GM19328 (cell line): ENCODE measurements around the gene RPL13A.

Experiments
- ATAC-seq: cut with Tn5 transposase; IDR thresholded peaks from one replicate; pipeline ENCODE4 v1.9.1; 2021; ENCODE audit warnings: mild to moderate bottlenecking, moderate library complexity; ENCODE audit not compliant: unreplicated experiment

Gene RPL13A

GRCh38 chr19:49479975-49480628, 7.3 kb upstream of the RPL13A start:
- no peak for ATAC-seq

GRCh38 chr19:49481020-49481683, 6.3 kb upstream of the RPL13A start:
- ATAC-seq = no peak

DNA sequence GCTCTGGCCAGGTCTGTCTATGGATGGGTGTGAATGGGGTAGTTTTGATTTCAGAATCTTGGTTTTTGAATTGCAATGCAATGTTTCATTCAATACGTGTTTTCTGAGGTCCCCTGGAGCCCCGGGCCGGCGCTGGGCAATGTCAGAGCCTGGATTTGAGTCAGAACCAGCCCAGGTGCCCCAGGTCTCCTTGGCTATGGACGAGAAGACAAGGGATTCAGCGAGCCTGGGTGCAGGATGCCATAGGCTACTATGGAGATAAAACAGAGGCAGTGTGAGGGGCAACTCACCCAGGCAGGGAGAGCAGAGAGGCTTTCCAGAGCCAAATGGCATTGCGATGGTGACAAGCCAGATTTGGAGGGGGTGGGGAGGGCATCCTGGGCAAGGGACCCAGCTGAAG, 1.2 kb upstream of the RPL13A start:
- no peak for ATAC-seq

DNA sequence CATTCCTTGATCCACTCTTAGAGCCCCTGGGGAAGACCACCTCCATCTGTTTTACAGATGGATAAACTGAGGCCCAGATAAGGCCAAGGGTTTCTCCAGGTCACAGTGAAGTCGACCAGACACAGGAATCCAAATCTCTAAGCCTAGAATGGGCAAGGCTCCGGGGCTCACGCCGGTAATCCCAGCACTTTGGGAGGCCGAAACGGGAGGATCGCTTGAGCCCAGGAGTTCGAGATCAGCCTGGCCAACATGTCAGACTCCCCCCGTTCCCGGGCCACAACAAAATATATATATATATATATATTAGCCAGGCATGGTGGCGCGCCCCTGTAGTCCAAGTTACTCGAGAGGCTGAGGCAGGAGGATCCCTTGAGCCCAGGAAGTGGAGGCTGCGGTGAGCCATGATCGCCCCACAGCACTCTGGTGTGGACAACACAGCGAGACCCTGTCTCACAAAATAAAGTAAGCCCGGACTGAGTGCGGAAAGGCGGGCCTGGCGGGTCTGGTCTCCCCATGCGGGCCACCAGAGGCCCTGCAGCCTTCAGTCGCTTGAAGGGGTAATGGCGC, 615 bp upstream of the RPL13A start:
- ATAC-seq = no peak

DNA sequence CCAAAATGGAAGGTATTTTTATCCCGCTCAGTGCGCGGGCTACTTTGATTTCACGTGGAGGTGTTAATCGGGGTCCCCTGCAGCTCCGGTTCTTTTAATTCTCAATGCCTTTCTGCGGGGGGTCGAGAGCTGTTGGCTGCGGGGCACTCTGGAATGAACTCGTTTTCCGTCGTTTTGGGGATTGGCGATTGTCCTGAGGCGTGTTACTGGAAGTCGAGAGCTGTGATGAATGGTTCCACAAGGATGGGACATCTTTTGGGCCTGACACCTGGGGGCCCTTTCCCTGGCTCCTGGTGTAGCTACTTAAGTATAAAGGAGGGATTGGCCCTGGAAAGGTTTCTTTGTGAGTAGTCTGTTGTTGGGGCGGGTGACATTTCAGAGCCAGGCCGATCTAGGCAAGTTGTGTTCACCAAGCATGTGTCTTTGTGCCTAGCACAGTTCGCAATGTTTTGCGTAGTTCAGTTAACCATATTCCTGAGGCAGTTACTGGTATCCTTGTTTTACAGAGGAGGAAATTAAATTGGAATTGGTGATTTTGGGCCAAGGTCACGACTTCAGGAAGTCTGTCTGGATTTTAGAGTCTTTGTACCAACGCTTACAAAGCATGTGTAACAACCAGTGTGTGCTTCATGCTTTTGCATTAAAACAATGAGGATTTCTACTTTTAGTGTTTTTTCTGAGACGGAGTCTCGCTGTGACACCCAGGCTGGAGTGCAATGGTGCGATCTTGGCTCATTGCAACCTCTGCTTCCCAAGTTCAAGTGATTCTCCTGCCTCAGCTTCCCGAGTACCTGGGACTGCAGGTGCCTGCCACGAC, 846 bp downstream of the RPL13A start:
- no peak for ATAC-seq

DNA sequence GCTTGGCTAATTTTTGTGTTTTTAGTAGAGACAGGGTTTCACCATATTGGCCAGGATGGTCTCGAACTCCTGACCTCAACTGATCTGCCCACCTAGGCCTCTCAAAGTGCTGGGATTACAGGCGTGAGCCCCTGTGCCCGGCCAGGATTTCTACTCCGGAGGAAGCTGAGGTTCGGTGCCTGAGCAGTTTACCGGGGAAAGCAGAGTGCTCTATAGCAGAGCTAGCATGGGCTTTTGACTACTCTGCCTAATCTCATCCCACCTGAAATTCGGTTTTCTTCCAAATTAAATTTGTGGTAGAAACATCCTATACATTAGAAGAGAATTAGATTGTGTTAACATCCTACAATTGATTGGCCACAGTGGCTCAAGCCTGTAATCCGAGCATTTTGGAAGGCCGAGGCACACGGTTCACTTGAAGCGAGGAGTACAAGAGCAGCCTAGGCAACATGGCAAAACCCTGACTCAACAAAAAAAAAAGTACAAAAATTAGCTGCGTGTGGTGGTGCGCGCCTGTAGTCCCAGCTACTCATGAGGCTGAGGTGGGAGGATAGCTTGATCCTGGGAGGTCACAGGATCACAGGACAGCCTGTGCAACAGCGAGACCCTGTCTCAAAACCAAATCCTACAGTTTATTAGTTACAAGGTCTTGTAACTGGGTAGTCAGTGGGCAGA, 1.6 kb downstream of the RPL13A start:
- no peak for ATAC-seq

- no peak for ATAC-seq
Measured at GRCh38 chr19:49489601-49490167, 2.3 kb downstream of the RPL13A start.

GRCh38 chr19:49490287-49491029, 3.0 kb downstream of the RPL13A start:
- ATAC-seq = no peak

- no peak for ATAC-seq
Measured at GRCh38 chr19:49491030-49491803, 3.8 kb downstream of the RPL13A start.

- ATAC-seq = no peak
Measured at GRCh38 chr19:49491804-49492572, 4.6 kb downstream of the RPL13A start.

GRCh38 chr19:49492573-49493405, 5.4 kb downstream of the RPL13A start:
- no peak for ATAC-seq

DNA sequence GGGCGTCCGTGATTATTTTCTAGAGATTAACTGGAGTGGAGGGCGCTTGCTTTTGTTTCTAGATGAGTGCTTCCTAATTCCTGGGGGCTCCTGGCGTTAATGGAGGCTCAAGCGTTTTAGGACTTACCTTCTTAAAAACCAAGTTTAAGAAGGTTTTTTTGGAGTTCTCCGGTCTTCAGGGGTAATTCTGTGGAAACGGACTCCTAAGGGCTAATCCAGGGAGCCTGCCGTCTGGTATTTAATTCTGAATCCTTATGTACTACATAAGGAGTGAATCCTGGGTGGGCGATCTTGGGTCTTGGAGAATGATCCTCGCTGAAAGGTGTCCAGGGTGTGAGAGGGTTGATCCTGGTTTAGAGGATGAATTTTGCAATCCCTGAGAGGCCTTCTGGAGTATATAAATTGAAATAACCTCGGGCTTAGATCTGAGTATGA, 9.2 kb downstream of the RPL13A start:
- no peak for ATAC-seq

- no peak for ATAC-seq
Measured at GRCh38 chr19:49497047-49497788, 9.8 kb downstream of the RPL13A start.

DNA sequence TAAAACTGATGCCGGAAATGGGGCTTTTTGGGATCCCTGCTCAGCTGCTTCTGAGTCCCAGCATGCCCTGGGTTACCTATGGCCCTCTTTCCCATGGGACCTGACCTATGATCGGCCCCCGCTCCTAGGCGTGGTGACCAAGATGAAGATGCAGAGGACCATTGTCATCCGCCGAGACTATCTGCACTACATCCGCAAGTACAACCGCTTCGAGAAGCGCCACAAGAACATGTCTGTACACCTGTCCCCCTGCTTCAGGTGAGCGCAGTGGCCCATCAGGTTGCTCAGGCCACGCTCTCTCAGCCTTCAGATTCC, 10.3 kb downstream of the RPL13A start:
- ATAC-seq = no peak

GRCh38 chr19:49498475-49498874, 11.1 kb downstream of the RPL13A start:
- no peak for ATAC-seq

DNA sequence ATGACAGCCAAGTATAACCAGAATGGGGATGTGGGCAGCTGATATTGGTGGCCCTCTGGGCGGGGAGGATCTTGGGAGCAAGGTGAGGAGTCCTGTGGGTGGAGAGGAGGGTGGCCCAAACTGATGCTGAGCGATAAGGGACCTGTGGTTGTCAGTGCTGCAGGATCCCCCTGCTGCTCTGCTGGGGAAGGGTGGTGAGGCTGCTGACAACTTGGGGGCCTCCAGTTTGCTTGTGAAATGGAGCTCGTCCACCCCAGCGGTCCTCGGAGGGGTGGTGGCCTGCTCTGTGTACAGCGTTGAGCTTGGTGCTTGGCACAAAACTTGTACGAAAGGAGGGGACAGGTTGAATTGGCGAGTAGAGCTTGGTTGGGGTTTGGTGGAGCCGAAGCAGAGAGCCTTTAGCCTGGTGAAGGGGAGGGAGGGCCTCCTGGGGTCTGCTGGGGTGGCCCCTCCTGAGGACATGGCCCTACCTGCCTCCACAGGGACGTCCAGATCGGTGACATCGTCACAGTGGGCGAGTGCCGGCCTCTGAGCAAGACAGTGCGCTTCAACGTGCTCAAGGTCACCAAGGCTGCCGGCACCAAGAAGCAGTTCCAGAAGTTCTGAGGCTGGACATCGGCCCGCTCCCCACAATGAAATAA, 11.7 kb downstream of the RPL13A start:
- ATAC-seq = no peak
